Measurements from ENCODE around the gene TMEM161A.
"Not testable (repeated sequence)": the region's sequence is repeated elsewhere in the genome, so short reads cannot be mapped to it uniquely, and the experiment has no call there.

The TMEM161A gene

DNA sequence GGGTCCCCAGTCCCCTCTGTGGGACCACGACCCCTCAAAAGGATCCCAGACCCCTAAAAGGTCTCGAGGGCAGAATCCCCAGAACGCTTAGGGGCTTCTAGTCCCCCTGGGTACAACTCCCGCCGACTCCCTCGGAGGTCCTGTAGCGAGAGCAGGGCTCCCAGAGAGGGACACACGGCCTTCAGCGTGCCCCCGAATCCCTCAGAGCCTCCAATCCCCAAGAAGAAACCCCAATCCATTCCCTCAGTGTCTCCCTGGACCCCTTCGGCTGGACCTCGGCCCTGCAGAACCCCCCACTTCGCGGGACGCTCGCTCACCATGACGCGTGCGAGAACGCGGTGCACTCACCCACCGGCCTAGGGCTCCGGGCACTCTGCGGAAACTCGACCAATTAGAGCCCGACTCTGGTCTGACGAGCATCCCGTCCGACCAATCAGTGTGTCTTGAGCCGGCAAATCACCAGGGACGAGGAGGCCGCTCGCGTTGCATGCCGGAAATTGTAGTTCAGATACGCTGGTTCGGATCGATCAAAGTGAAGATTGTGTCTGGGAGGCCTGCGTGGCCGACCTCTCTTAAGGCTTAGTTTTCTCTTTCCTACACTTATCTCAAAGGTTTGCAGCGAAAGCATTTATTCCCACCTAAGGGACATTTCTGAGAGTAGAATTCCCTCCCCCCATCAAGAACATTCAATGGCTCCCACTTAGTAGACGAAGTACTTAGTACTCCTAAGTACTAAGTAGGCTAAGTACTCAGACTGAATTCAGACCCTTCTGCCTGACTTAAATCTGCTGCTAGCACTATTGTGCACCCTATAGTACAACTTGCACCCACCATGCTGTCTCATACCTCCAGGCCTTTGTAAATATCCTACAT lies at the start of gene TMEM161A:
Gene TMEM161A, minus strand, starts transcription at position 370 of the 873 bp plus-strand sequence. Its CDS starts 50 bp downstream, at position 320.
- DNase-seq = peak; percentile 97

DNA sequence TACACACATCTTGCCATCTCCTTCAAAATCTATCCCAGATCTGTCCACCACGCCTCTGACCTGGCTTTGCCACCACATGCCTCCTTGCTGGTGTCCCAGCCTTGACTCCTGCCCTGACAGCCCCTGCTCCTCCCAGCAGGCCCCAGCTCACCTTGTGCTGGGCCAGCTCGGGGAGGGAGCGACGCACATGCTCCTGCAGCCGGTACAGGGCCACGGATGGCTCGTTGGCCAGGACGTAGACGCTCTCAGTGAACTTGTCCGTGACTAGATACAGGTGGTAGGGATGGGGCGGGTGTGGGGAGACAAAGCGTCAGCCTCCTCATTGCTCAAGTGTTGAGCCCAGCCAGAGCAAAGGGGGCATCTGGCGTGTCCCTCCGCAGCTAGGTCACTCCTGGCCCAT lies 48.5 kb upstream of the TMEM161A start:
- no peak for DNase-seq

DNA sequence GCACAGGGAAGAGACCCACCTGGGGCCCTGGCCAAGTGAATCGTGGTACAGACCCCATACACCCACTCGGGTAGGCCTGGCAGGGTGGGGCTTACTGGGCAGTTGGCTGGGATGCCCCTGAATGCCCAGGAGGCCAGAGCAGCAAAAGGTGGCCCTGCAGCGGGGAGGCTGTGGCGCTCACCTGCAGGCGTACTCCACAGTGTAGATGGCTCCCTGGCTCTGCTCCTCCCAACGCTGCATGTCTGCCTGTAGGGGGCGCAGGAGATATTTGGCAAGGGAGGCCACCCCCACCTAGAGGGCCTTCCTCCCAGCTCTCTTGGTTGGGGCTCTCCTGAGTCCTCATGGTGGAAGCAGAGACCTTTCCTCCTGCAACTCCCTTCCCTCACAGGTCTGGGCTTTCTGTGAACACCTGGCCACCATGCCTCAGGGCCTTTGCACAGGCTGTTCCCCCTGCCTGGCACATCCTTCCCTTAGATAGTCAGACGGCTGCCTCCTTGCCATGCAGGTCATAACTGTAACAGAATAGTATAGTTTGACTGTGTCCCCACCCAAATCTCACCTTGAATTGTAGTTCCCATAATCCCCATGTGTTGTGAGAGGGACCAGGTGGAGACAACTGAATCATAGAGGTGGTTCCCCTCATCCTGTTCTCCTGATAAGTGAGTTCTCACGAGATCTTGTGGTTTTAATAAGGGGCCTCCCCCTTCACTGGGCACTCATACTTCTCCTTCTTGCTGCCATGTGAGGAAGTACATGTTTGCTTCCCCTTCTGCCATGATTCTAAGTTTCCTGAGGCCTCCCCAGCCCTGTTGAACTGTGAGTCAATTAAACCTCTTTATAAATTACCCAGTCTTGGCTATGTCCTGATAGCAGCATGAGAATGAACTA lies 47.8 kb upstream of the TMEM161A start:
- peak; percentile 6 for DNase-seq

DNA sequence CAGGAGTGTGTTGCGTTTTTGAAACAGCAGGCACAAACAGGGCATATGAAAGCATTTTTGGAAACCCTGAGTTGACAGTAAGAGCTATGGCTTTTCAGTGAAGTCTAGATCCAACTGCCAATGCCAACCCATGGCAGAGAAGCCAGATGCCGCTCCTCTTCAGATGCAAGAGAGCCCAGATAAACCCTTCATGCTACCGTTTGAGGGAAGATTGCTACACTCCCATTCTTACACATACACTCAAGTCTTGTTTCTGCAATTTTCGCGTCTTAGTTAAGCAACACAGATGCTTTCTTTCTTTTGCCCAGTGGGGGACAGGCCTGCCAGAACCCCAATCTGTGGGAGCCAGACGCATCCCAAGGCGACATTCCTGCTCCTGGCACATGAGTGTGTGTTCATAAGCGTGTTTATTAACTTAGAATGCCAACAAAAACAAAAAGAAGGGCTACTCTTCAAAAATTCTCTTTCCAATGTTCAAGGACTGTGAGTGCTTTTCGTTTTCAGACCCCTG lies 43.3 kb upstream of the TMEM161A start:
- DNase-seq = no peak

DNA sequence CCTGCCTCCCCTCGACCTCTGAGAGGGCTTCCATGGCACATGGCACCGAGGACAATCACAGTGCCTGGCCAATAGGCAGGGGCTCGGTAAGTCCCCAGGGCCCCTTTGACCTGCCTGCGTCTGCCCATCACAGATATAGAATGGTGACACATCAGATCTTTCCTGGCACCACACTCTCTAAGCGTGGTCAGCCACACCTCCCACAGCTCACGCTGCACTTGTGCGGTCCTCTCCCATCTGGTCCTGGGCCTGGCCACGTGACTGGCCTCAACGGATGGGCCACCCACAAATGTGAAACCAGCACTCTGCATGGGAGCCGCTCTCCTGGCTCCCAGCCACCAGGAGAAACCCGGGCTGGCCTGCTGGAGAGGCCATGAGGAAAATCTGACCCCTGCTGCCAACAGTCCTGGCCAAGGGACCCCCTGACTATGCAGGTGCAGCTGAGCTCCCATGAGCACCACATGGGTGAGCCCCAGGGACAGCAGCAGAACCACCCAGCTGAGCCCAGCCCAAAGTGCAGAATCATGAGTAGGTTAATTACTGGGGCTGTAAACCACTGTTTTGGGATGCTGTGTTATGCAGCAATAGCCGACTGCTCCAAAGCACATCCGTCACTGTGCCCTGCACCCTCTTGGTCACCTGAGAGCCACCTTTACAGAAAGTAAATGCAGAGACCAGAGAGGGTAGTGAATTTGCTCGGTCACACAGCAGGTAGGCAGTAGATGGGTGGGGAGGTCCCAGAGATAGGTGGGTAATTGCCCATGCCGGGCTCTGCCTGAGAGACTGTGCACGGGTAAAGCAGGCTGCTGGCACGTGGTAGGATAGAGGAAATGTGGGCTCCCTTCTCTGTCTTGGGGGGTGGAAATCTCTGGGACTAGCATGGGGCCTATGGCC lies 41.5 kb upstream of the TMEM161A start:
- DNase-seq = no peak

DNA sequence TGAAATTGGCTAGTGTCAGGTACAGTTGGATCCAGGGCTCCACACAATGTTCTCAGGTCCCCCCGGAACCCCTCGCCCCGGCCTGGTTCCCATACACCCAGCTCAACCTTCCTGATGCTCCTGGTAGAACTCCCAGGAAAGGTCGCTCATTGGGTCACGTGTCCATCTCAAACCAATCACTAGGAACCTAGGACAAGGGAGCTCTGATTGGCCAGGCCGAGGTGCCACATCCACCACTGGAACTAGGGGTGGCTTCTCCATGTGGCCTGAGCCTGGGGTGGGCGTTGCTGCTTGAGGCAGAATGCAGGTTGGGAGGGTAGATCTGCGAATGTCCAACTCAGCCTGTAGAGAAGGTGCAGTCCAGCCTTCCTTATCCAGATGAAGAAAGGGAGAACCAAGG lies 38.7 kb upstream of the TMEM161A start:
- DNase-seq = no peak

DNA sequence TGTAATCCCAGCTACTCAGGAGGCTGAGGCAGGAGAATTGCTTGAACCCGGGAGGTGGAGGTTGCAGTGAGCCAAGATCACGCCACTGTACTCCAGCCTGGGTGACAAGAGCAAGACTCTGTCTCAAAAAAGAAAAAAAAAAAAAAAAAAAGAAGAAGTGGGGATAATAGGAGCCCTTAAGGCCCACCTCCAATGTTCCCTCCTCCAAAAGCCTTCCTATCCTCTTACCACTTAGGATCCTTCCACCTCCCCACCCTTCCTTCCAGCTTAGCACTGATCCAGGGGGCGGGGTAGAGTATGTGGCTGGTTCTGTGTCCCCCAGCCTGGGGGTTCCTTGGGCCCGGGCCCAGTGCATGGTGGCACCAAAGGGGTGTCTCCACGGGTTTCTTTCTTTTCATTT lies 35.0 kb upstream of the TMEM161A start:
- not testable (repeated sequence) for DNase-seq

DNA sequence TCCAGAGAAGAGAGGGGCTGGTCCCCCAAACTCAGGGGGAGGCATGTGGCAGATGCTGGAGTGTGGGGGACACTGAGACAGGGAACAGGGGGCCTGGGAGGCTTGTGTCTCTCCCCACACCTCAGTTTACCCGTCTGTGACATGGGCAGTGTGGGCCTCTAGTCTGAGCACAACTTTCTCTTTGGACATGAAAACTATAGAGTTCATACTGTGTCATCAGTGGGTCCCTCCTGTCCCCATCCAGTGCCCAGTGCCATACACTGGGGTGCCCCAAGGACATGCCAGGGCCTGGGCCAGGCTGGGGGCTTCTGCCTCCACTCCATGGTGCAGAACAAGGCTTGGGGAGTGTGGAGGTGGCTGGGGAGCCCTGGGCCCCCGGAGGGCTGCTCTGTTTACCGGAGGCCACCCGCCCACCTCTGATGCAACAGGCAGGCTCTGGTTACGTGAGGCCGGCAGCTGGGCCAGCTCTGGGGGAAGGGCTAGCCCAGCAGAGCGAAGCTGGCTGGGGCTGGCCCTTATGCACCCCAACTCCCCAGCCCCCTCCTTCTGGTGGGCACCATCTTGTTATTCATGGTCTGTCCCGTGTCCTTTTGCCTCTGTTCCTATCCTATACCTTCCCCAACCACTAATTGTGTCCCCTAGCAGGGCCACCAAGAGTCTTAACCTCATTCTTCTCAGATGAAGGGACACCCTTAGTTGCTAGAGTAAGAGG lies 33.7 kb upstream of the TMEM161A start:
- no peak for DNase-seq

DNA sequence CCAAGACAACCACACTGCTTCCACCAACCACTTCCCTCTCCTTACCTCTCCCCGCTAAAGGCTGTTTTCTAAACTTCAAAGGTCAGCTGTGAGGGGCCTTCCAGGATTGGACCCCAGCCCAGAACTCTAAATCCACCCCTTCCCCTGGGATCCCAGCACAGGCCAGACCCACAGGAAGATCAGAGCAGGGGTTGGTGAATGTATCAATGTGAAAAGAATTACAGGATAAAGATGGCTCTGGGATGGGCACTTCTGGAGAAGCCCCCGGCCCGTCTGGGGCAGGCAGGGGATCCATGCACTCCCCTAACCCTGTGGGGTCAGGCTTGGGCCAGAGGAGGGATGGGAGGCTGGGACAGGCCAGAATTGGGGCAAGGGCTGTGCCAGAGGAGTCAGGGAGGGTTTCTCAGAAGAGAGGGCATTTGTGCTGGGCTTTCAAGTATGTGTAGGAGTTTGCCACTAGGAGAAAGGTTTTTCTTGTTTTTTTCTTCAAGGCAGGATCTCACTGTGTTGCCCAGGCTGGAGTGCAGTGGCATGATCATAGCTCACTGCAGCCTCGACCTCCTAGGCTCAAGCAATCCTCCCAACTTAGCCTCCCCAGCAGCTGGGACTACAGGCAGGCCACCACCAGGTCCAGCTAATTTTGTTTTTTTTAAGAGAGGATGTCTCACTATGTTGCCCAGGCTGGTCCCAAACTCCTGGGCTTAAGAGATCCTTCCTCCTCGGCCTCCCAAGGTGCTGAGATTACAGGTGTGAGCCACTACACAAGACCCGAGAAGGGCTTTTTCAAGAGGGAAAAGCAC lies 32.8 kb upstream of the TMEM161A start:
- no peak for DNase-seq

DNA sequence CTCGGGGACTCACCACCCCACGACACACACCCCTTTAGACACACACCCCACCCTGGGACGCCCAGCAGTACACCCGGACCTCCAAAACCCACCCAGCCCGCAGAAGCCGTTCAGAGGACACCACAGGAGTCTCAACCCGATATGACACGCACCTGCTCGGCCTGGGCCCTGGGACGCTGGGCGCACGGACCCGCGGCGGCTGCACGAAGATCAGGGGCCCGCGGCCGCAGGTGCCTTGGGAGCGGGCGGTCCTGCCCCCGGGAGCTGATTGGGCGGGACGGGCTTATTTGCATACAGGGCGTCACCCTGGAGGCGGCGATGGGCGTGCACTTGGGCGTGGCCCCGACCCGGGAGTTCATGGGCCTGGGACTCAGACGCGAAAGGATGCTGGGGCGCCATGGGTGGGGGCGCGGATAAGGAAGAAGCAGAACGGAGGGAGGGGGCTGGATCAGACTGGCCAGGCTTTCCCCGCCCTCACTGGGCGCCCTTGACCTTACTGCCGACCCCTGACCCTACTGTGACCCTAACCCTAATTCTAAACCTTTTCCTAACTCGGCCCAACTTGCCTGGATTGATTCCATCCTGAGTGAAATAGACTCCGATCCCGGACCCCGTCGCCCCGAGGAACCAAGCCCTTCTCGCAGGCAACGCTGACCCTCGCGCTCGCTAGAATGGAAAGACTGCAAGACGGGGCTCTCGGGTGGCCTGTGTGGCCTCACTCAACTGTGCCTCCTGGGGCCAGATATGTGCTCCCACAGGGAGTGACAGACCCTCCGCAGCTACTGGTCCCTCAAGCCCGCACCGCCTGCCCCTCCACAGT lies 32.0 kb upstream of the TMEM161A start, which contains the start of gene MEF2B:
Gene MEF2B, minus strand, starts transcription at position 211 of the 820 bp plus-strand sequence. CDS start 19,528 bp downstream, outside the sequence.
- peak; percentile 80 for DNase-seq

DNA sequence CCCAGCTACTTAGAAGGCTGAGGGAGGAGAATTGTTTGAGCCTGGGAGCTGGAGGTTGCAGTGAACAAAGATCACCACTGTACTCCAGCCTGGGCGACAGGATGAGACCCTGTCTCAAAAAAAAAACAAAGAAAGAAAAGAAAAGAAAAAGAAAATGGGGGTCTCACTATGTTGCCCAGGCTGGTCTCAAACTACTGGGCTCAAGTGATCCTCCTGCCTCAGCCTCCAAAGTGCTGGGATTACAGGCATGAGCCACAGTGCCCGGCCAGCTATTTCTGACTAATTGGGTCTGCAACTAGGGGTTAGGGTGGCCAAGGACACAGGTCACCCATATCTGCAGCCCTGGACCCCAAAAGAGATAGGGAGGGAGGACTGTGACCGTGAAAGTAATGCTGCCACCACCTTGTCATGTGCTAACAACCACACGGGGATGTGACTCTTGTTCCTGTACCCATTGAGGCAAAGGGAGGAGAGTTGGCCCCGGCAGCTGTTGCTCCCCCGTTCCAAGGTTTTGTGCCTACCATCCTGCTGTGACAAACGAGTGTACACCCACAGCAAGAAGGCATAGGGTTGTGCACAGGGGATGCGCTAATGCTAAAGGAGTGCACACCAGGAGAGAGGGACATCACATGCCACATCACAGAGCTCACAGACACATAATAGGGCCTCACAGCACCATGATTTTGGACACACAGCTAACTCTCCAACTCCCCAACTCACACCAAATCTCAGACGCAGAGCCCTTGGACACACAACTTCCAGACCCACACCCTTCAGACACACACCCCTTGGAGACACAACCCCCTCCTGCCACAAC lies 31.2 kb upstream of the TMEM161A start:
- DNase-seq = no peak

DNA sequence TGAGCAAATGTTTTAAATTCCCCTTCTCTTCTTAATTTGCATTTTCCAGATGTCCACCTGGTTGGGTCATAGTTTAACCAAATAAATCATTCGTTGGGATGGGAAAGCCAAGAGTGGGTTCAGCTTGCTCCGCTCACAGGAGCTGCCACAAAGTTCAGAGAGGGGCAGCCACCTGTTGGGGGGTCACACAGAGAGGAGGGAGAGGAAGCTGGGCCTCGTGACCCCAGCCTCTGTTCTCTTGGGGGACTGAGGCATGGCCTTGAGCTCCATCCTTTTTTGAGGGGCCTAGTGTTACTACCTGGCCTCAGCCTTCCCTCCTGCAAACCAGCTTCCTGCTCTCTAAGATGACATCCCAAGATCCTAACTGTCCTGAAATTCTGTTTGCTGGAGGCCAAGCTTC lies 29.3 kb upstream of the TMEM161A start:
- DNase-seq = no peak

DNA sequence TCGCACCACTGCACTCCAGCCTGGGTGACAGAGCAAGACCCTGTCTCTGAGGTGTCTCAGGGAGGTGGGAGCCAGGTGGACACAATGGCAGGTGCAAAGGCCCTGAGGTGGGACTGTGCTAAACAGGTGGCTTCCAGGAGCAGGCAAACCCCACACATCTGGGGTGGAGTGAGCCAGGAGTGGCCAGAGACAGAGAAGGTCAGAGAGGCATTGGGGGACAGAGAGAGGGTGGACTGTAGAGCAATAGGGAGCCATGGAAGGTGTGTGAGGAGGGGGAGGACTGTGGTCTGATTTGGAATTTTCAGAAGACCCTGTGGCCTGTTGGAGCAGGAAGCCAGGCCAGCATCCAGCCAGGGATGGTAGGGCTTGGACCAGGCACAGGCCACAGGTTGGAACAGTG lies 27.1 kb upstream of the TMEM161A start:
- DNase-seq = no peak

DNA sequence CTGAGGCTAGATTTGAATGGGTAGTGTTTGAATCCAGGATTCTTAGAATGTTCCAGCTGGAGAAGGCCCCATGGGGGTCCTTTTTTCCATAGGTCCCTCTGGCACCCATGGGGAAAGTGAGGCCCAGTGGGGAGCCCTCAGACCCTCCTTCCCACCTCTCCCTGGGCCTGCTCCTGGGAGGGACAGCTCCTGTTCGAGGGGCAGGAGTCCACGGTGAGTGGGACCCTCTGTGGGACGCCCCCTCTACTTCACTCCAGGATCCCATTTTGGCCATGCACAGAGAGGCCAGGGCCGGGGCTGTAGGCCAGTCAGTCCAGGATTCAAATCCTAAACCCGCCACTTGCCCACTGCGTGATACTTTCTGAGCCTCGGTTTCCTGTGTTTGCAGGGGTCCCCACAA lies 24.2 kb upstream of the TMEM161A start:
- no peak for DNase-seq

DNA sequence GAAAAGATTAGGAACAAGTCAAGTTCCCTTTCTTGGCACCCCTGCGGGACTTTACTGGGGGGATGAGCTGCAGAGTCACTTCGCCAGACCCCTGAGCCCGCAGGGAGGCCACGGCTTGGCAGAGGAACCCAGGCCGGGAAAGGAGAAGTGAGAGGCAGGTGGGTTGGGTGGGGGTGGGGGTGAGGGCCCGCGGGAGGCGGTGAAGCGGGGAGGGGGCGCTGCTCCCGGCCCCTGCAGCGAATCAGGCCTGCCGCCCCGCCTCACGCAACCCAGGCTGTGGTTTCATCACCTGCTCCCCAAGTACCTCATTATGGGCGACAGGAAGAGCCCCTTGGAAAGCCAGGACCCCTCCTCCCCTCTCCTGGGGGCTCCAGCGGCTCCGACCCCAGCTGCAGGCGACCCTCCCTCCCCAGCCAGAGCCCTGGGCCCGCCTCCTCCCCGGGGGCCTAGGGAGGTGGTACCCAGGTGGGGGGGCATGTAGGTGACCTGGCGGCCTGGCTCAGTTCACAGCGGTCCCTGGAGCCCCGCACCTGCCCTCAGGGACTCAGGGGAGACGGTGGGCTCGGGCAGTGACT lies 22.3 kb upstream of the TMEM161A start:
- DNase-seq = no peak

DNA sequence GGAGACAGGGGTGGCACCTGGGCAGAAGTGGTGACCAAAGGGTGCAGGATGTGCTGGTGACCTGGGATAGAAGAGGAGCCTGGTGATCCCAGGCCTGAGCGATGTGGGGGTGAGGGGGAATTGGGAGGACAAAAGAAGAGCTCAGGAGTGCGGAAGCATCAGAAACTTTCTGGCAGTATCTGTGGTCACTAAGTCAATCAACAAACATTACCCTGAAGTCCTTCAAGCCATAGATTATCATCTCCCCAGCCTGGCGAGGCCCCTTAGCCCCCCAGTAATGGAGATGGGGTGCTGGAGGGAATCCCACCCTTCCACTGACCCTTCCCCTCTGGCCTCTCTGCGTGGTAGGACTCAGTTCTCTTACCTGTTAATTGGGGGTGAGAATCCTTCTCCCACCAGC lies 21.3 kb upstream of the TMEM161A start:
- DNase-seq = no peak

DNA sequence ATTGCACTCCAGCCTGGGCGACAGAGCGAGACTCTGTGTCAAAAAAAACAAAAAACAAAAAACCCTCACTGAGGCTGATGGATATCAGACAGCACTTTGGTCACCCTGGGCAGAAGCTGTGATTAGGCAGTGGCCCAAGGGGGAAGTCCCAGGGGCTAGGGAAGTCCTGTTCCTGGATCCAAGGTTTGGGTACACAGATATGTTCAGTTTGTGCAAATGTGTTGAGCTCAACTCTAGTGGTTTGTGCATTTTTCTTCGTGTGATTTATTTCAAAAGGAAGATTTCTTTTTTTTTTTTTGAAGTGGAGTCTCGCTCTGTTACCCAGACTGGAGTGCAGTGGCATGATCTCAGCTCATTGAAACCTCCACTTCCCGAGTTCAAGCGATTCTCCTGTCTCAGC lies 19.5 kb upstream of the TMEM161A start:
- no peak for DNase-seq

DNA sequence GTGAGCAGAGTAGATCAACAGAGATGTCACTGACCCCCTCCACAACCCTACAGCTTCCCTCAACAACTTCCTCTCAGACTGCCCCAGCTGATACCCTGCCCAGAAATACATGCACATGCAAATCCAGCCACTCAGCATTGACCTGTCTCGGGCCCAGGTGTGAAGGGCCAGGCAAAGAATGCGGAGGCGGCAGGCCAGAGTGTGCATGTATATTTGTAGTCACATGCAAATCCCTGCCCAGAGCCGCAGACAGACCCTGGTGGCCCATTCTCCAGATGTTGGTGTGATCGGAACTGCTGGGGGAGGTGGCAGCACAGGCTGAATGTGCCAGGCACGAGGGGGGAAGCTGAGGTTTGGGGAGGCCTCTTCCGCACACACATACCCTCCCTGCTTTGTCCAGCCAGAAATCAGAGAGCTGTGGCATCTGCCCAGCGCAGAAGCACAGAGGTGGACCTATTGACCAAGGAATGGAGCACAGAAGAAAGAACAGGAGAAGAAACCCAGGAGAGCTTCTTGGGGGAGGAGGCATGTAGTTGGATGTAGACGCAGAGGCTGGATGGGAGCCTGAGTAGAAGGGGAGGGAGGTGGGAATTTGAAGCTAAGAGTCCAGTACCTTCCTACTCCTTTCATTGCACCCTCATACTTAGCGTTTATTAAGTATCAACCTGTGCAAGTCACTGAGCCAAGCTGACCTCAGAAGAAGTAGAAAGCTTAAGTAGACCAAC lies 17.4 kb upstream of the TMEM161A start:
- no peak for DNase-seq
